NB4 (cell line): Measurements from ENCODE around the gene CREB3L1.

Experiments used
- DNase-seq: peaks from one replicate; pipeline ENCODE4 v3.0.0; 2010; ENCODE audit warnings: low read depth
- H3K4me3 ChIP-seq: one replicate; pipeline ENCODE4 v1.5.1; 2011; ENCODE audit warnings: mild to moderate bottlenecking, low read depth, low read length, moderate library complexity
- CTCF ChIP-seq: IDR thresholded peaks from one replicate; pipeline ENCODE4 v1.5.1; 2012; ENCODE audit warnings: low read depth, low read length
- MAX ChIP-seq: IDR thresholded peaks from 2 replicates; pipeline ENCODE4 v1.6.1; 2011; ENCODE audit warnings: low read depth, low read length
- MYC ChIP-seq: IDR thresholded peaks from 2 replicates; pipeline ENCODE4 v1.6.1; 2011; ENCODE audit warnings: low read depth, low read length
- POLR2A ChIP-seq: IDR thresholded peaks from 2 replicates; pipeline ENCODE4 v1.6.1; 2011; ENCODE audit warnings: mild to moderate bottlenecking; ENCODE audit not compliant: insufficient read length; ENCODE audit errors: extremely low read depth

CREB3L1 gene

DNA sequence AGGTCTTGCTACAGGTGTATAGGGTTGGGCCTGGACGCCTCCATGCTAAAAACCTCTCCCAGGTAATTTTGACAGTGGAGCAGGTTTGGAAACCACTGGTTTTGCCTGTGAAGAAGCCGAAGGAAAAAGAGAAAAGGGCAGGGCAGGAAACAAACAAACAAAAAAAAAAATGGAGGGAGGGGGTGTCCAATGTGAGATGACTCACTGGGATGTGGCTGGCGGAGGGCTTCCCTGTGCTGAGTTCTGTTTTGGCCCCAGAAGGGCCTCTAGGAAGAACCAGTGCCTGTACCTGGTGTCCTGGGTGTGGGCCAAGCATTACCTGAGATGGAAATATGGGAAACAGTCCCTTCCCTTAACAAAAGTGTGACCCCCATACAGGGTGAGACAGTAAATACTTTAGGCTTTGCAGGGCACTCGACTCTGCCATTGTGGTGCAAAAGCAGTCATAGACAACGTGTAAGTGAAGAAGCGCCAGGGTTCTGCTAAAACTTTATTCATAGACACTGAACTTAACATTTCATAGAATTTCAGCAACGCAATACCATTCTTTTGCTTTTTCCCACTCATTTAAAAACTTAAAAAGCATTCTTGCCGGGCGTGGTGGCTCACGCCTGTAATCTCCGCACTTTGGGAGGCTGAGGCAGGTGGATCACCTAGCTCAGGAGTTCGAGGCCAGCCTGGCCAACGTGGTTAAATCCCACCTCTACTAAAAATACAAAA lies 60.3 kb downstream of the CREB3L1 start:
- TF ChIP-seq POLR2A (no peak), MAX (no peak), CTCF (no peak), MYC (no peak)
- DNase-seq, result peak; percentile 54
- no peak overlapping the region for H3K4me3 ChIP-seq

DNA sequence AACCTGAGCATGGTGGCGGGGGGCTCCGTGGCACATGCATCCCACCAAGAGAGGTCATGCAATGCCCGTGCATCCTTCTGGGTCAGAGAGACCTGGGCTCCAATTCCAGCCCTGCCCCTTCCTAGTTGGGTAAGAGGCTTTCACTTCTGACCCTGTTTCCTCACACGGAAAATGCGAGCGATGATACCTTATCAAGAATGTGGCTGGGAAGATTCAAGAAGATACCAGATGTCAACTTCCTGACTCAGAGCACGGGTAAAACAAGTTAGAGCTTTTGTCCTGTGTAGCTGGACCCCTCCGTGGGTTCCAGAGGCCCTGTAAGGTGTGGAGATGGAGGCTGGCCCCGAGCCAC lies 61.1 kb downstream of the CREB3L1 start:
- DNase-seq, result no peak
- TF ChIP-seq MYC, result no peak
- no peak for TF ChIP-seq POLR2A
- no peak for TF ChIP-seq CTCF
- no peak for TF ChIP-seq MAX
- H3K4me3 ChIP-seq, result no peak overlapping the region

DNA sequence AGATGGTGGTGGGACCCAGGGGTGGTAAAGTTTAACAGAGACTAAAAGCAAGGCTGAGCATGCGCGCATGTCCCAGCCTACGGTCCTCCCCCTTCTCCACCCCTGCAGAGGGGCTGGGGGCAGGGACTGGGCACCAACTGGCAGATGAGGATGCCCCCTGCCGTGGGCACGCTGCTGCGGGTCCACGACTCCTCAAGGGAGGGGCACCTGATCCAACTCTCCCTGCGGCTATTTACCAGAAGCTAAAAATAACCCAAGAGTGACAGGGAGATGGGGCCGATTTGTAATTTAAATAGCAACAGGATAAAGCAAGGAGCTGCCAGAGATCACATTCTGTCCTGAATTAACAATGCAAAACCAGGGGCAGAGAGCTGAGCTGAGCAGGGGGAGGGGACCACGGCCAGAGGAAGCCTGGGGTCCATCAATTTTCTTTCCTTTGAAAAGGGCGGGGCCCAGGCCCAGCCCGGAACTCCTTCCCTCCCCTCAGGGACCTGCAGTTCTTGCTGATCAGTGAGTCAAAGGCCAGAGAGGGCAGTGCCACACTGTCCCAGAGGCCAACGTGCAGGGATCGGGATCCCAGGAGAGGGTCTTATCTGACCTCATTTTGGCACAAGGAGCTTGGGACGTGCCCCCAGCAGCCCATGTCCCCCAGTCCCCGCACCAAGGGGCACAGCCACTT lies 61.7 kb downstream of the CREB3L1 start:
- no peak for DNase-seq
- no peak overlapping the region for H3K4me3 ChIP-seq
- TF ChIP-seq MAX (no peak), POLR2A (no peak), CTCF (no peak), MYC (no peak)

DNA sequence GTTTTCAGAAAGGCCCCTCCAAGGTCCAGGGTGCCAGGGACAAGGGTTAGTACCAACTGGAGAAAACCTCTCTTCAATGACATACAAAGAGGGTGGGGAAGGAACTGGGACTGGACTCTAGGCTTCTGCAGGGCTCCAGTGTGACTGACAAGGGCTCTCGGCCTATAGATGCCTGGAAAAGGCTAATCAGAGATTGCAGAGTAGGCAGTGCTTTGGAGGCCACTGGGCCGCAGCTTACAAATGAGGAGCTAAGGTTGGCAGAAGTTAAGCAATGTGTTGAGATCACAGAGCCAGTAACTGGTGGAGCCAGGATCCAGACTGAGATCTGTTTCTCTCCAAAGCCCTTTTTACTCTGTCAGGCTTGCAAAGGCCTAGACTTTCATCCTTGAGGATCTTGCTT lies 62.4 kb downstream of the CREB3L1 start:
- TF ChIP-seq CTCF, result no peak
- no peak for TF ChIP-seq POLR2A
- TF ChIP-seq MAX, result no peak
- no peak for TF ChIP-seq MYC
- peak; percentile 59 for DNase-seq
- H3K4me3 ChIP-seq, result no peak overlapping the region

- H3K4me3 ChIP-seq, result no peak overlapping the region
These were observed 64.0 kb downstream of the CREB3L1 start for GRCh38 chr11:46341454-46341853.

More at GRCh38 chr11:46341454-46341853, 64.0 kb downstream of the CREB3L1 start:
- no peak for DNase-seq
- TF ChIP-seq POLR2A (no peak), MYC (no peak), CTCF (no peak), MAX (no peak)
